Liver (tissue), 9 donors: Measurements from ENCODE around the gene MGAT3. TPM values are rescaled to one million over a fixed set of nuclear protein-coding genes. Genes with fewer than 3 reads are reported as not detected.

Experiments
- DNase-seq: peaks from one replicate; pipeline ENCODE4 v3.0.0-alpha.2; 2017; ENCODE audit warnings: low spot score
- H3K27ac ChIP-seq, 2 donors: one replicate each; pipeline ENCODE4 v1.7.0; 2013; ENCODE audit warnings: inconsistent platforms in 2 of 2, low read length in 2 of 2, control low read depth in 1 of 2, low read depth in 1 of 2, mild to moderate bottlenecking in 1 of 2
- H3K27me3 ChIP-seq, 4 donors: one replicate each; pipeline versions ENCODE4 v1.6.1 to v1.7.0; 2013; ENCODE audit warnings: low read length in 3 of 4, inconsistent platforms in 1 of 4, mild to moderate bottlenecking in 1 of 4, moderate library complexity in 1 of 4; ENCODE audit not compliant: control insufficient read depth in 4 of 4, insufficient read depth in 4 of 4
- H3K36me3 ChIP-seq, 4 donors: one replicate each; pipeline versions ENCODE4 v1.6.1 to v1.7.0; 2013; ENCODE audit warnings: low read length in 3 of 4, mild to moderate bottlenecking in 3 of 4, low read depth in 1 of 4, moderate library complexity in 1 of 4; ENCODE audit not compliant: control insufficient read depth in 4 of 4, insufficient read depth in 3 of 4
- H3K4me1 ChIP-seq, 4 donors: one replicate each; pipeline versions ENCODE4 v1.6.1 to v1.7.0; 2013; ENCODE audit warnings: low read length in 3 of 4, mild to moderate bottlenecking in 3 of 4, moderate library complexity in 1 of 4; ENCODE audit not compliant: control insufficient read depth in 4 of 4, insufficient read depth in 4 of 4
- H3K4me3 ChIP-seq, 3 donors: one replicate each; pipeline versions ENCODE4 v1.6.1 to v1.7.0; 2013; ENCODE audit warnings: low read length in 3 of 3, control low read depth in 1 of 3, low read depth in 1 of 3, mild to moderate bottlenecking in 1 of 3
- H3K9ac ChIP-seq, 2 donors: one replicate each; pipeline ENCODE4 v1.7.0; 2013; ENCODE audit warnings: low read length in 2 of 2, mild to moderate bottlenecking in 2 of 2, moderate library complexity in 2 of 2, control low read depth in 1 of 2, low read depth in 1 of 2
- H3K9me3 ChIP-seq, 4 donors: one replicate each; pipeline versions ENCODE4 v1.6.1 to v1.7.0; 2013; ENCODE audit warnings: low read length in 3 of 4; ENCODE audit not compliant: control insufficient read depth in 4 of 4
- ATF3 ChIP-seq: IDR thresholded peaks from 2 replicates; pipeline ENCODE4 v1.6.1; 2016; ENCODE audit warnings: antibody characterized with exemption
- CTCF ChIP-seq: fragments of 150-350 bp; IDR thresholded peaks from 2 replicates; pipeline ENCODE4 v1.5.1; 2017; ENCODE audit warnings: improper control_type of control experiment, low read depth, low read length; ENCODE audit not compliant: missing input control
- EGR1 ChIP-seq, 2 donors: IDR thresholded peaks; 2 replicates each; pipeline ENCODE4 v1.6.1; 2016 to 2018; ENCODE audit warnings: antibody characterized with exemption in 2 of 2, low read depth in 2 of 2
- FOXA1 ChIP-seq: IDR thresholded peaks from 2 replicates; pipeline ENCODE4 v1.6.1; 2016; ENCODE audit warnings: antibody characterized with exemption
- FOXA2 ChIP-seq: IDR thresholded peaks from 2 replicates; pipeline ENCODE4 v1.6.1; 2016; ENCODE audit warnings: antibody characterized with exemption
- HNF4A ChIP-seq, 2 donors: conservative IDR thresholded peaks; 2 replicates each; pipeline ENCODE4 v1.6.1; 2016; ENCODE audit warnings: antibody characterized with exemption in 2 of 2, mild to moderate bottlenecking in 2 of 2
- HNF4G ChIP-seq: IDR thresholded peaks from 2 replicates; pipeline ENCODE4 v1.6.1; 2016; ENCODE audit warnings: antibody characterized with exemption
- JUND ChIP-seq, 2 donors: IDR thresholded peaks; 2 replicates each; pipeline ENCODE4 v1.6.1; 2016; ENCODE audit warnings: antibody characterized with exemption in 2 of 2
- MAX ChIP-seq: IDR thresholded peaks from 2 replicates; pipeline ENCODE4 v1.6.1; 2016; ENCODE audit warnings: antibody characterized with exemption
- NR2F2 ChIP-seq: IDR thresholded peaks from 2 replicates; pipeline ENCODE4 v1.6.1; 2016; ENCODE audit warnings: antibody characterized with exemption
- RAD21 ChIP-seq, 2 donors: IDR thresholded peaks; 2 replicates each; pipeline ENCODE4 v1.6.1; 2016; ENCODE audit warnings: antibody characterized with exemption in 2 of 2, mild to moderate bottlenecking in 2 of 2
- REST ChIP-seq: IDR thresholded peaks from 2 replicates; pipeline ENCODE4 v1.6.1; 2016; ENCODE audit warnings: antibody characterized with exemption, mild to moderate bottlenecking
- RXRA ChIP-seq, 2 donors: IDR thresholded peaks; 2 replicates each; pipeline ENCODE4 v1.6.1; 2017 to 2018; ENCODE audit warnings: antibody characterized with exemption in 2 of 2, mild to moderate bottlenecking in 1 of 2
- SP1 ChIP-seq: IDR thresholded peaks from 2 replicates; pipeline ENCODE4 v1.6.1; 2018; ENCODE audit warnings: antibody characterized with exemption, mild to moderate bottlenecking
- TAF1 ChIP-seq: conservative IDR thresholded peaks from 2 replicates; pipeline ENCODE4 v1.6.1; 2016; ENCODE audit warnings: antibody characterized with exemption, mild to moderate bottlenecking
- YY1 ChIP-seq: IDR thresholded peaks from 2 replicates; pipeline ENCODE4 v1.6.1; 2016; ENCODE audit warnings: antibody characterized with exemption, mild to moderate bottlenecking
- ZBTB33 ChIP-seq: IDR thresholded peaks from 2 replicates; pipeline ENCODE4 v1.6.1; 2016; ENCODE audit warnings: antibody characterized with exemption
- WGBS: extraction: QIAGEN DNeasy Blood & Tissue Kit; methylation state at CpG from one replicate; pipeline ENCODE4 v1.1.7; 2013; 5-methylcytosine and 5-hydroxymethylcytosine counted together
- polyA plus RNA-seq, 2 donors: library from polyadenylated mRNA; stranded (reverse) in 1 of 2; unstranded in 1 of 2; fragments of 200-250 nt in 1 of 2; fragments of >200 nt in 1 of 2; fragmentation: Nextera tagmentation in 1 of 2; extraction: Ambion mirVana in 1 of 2; gene quantifications; one replicate each; pipeline versions ENCODE4 v1.2.1 to v1.2.3, GENCODE V29; 2013 to 2015
- total RNA-seq, 2 donors: library from RNA; depleted of rRNA; stranded (reverse); fragments of >200 nt; gene quantifications; one replicate each; pipeline ENCODE4 v1.2.3, GENCODE V29; 2014
- donor health status: healthy.
- donor health status: healthy.
- donor health status: healthy.
- donor health status: healthy.
- donor health status: healthy.

MGAT3 gene
- total and polyA plus RNA-seq, 4 donors: 0.03 to 7.6 (median 0.10) TPM

GRCh38 chr22:39534591-39535356 lies 78.0 kb downstream of the MGAT3 start:
- WGBS: 9% methylated on average over 41 of the region's 41 CpGs
- DNase-seq: peak; percentile 92
- H3K4me3 ChIP-seq: peak overlapping the region in 1 of 3 donors; percentile 12
- H3K4me1 ChIP-seq: peaks cover 12 to 32% (median 25%) of the 10 kb centered on the region in 4 donors
- peak; percentile 83 for TF ChIP-seq CTCF
- TF ChIP-seq ATF3: no peak
- TF ChIP-seq RAD21 (IDR thresholded peaks at IDR 0.05): peak; percentile 83 to 89
- no peak for TF ChIP-seq FOXA2
- no peak for TF ChIP-seq REST
- no peaks in the 10 kb centered on the region for H3K9me3 ChIP-seq
- no peak overlapping the region for H3K9ac ChIP-seq
- H3K27me3 ChIP-seq: no peaks in the 10 kb centered on the region
- peaks cover 0 to 4% (median 1%) of the 10 kb centered on the region in 4 donors for H3K36me3 ChIP-seq
- no peak overlapping the region for H3K27ac ChIP-seq

- Histone ChIP-seq H3K4me1 (peaks cover 9 to 26% (median 20%) of the 10 kb centered on the region in 4 donors), H3K36me3 (no peaks in the 10 kb centered on the region), H3K9ac (no peak overlapping the region), H3K27me3 (no peaks in the 10 kb centered on the region), H3K27ac (no peak overlapping the region), H3K9me3 (no peaks in the 10 kb centered on the region), H3K4me3 (no peak overlapping the region)
- TF ChIP-seq EGR1 (IDR thresholded peaks at IDR 0.05; ENCODE audit: low read depth in 2 of 2) (no peak), MAX (no peak), REST (no peak), HNF4G (no peak), JUND (IDR thresholded peaks at IDR 0.05) (no peak), HNF4A (conservative IDR thresholded peaks at IDR 0.05) (no peak), ZBTB33 (no peak), FOXA1 (no peak), YY1 (no peak), NR2F2 (no peak), RAD21 (IDR thresholded peaks at IDR 0.05) (no peak), ATF3 (no peak), TAF1 (no peak), RXRA (IDR thresholded peaks at IDR 0.05) (no peak), FOXA2 (no peak), SP1 (no peak), CTCF (no peak)
- WGBS: 40% methylated on average over 13 of the region's 13 CpGs
- no peak for DNase-seq
These were observed 78.5 kb downstream of the MGAT3 start for GRCh38 chr22:39535357-39535725.
